HG02938 (cell line): ENCODE data around the gene MYL5.
"Not testable (repeated sequence)": the region's sequence is repeated elsewhere in the genome, so short reads cannot be mapped to it uniquely, and the experiment has no call there.

Experiments
- ATAC-seq: cut with Tn5 transposase; IDR thresholded peaks from one replicate; pipeline ENCODE4 v1.9.1; 2021; ENCODE audit warnings: mild to moderate bottlenecking, moderate library complexity; ENCODE audit not compliant: unreplicated experiment

Gene MYL5

DNA sequence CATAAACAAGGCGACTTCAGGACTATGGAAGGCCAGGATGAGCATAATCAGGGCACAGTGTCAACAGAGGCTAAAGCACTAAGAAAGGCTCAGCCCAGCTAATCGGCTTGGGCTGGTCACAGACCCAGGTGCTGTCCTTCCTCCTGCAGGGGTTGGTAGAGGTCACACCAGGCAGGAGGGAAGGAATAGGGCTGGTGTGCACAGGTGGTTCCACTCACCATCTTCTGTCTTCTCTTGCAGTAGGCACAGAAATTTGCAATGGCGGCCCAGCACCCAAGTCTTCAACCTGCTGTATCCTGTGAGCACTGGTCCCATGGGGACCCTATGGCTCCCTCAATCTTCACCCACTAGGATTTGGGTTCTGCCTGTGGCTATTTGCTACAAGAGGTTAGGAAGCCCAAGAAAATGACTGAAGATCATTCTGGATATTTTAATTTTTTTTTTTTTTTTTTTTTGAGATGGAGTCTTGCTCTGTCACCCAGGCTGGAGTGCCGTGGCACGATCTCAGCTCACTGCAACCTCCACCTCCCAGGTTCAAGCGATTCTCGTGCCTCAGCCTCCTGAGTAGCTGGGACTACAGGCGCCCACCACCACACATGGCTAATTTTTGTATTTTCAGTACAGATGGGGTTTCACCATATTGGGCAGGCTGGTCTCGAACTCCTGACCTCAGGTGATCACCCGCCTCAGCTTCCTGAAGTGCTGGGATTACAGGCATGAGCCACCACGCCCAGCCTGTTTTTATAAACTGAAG is 4.4 kb upstream of the MYL5 start:
- ATAC-seq = not testable (repeated sequence)

DNA sequence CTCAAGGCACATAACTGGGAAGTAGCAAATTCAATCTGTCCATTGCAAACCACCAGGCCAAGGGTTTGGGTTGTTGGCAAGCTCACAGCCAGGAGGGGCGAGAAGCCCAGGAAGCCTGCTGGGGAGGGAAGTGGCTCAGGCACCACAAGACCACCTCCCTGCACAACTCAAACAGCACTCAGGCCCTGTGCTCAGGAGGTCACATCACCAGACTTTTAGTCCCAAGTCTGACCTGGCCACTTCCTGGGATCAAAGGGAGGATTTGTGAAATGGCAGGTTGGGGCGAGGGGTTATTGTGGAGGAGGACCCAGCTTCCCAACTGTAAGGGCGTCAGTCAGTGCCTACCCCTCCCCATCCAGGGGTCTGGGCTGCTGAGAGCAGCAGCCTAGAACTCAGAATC is 2.6 kb upstream of the MYL5 start:
- no peak for ATAC-seq

DNA sequence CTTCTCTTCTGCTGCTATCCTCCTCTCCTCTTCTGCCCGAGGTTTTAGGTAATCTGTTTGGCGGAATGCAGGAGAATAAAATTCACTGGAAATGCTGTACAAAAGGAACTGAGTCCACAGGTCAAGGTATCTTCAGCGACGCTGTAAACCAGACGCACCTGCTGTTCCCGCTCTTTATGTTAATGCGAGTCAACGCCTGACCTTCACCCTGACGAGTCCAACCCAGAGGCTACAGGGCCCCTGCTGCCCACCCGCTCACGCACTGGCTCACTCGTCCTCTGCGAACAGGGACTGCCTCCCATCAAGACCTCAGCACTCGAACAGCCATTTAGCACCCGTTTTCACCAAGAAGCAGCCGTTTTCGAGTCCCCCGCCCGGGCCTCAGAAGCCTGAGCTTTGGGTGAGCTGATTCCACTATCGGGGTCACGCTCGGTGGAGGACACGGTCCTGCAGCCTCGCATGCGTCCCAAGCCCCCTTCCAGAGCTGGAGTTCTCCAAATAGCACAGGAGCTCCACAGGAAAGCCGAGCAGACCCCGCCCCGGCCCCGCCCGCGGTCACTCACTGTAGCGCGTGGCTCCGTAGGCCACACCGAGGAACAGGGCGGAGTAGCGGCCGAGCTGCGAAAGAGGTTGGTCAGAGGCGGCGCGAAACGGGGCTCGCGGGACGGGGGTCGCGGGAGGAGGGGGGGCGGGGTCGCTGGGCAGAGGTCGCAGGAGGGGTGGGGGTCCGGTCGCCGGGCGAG is 822 bp upstream of the MYL5 start:
- ATAC-seq = no peak

DNA sequence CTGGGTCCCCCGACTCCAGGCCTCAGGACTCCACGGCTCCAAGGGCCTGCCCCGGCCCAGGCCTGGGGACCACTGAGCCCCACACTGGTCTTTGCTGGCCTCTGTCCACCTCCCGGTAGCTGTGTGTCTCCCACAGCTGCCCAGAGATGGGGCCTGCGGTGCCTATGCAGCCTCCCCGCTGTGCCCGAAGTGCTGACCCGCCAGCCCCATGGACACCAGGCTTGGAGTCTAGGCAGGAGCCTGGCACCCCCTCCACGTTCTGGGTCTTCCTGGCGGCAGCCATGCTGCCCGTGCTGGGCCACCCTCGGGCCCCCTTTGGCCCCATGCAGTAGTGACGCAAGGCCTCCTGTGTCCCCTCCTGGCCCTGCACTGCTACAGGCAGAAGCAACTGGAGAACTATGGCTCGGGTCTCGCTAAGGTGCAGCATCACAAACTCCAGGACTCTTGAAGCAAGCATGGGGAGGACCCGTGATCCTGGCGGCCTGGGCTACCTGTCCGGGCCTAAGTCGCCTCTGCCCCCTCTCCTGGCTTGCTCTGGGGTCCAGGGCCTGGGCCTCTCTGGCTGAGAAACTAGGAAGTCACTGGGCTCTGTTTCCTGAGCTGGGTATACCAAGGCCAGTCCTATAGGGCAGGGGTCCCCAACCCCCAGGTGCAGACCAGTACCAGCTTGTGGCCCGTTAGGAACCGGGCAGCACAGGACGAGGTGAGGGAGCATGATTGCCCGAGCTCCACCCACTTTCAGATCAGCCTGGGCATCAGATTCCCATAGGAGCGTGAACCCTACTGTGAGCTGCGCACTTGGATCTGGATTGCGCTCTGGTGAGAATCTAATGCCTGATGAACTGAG is 917 bp downstream of the MYL5 start:
- ATAC-seq = peak; percentile 0

DNA sequence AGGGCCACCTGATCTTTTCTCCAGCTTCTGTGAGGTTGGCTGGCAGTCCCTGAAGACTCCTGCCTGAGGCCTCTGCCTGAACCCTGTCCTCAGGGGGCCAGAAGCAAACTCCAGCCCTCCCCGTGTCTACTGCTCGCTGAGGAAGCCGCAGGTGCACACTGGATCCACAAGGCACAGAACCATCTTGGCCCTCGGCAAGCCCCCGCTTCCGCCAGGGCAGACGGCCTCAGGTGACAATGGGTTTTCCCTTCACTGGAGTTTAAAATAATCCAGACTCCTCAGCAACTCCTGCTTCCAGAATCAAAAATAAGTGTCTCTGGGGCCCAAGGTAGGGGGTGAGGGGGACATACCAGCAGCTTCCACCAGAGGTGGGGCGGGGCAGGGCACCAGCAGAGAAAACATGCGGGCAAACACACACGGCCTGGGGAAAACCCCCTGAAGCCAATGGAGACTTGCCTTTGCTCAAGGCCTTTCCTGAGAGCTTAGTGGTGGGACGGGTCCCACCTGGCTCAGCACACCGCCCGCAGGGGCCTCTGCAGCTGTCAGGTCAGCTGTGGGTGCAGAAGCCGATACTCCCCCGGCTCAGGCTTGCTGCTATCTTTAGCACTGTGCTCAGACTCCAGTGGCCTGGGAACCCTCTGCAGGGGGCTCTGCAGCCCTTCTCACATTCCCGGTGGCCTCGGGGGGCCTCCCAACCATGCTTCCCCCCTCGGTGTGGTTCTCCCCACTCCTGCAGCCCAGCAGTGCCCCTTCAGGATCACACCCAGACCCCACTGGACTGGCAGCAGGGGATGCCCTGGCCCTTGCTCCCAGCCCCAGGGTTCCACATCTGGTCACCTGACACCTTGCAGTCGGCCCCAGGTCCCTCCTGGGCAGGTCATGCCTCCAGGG is 1.9 kb downstream of the MYL5 start:
- peak; percentile 26 for ATAC-seq

DNA sequence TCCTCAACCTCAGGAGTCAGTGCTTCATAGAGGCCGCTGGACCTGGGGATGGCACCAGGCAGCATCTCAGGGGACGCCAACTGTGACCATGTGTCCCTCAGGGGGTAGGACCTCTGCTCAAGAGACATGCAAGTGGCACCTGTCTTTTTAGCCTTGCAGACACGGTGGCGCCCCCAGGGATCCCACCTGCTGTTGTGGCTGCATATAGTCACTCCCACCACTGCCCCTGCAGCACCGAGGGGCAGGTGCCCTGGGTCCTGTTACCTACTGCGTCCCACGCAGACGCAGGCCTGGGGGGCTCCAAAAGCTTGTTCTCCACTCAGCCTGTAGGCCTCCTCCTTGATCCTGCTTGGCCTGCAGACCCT is 2.5 kb downstream of the MYL5 start:
- no peak for ATAC-seq

DNA sequence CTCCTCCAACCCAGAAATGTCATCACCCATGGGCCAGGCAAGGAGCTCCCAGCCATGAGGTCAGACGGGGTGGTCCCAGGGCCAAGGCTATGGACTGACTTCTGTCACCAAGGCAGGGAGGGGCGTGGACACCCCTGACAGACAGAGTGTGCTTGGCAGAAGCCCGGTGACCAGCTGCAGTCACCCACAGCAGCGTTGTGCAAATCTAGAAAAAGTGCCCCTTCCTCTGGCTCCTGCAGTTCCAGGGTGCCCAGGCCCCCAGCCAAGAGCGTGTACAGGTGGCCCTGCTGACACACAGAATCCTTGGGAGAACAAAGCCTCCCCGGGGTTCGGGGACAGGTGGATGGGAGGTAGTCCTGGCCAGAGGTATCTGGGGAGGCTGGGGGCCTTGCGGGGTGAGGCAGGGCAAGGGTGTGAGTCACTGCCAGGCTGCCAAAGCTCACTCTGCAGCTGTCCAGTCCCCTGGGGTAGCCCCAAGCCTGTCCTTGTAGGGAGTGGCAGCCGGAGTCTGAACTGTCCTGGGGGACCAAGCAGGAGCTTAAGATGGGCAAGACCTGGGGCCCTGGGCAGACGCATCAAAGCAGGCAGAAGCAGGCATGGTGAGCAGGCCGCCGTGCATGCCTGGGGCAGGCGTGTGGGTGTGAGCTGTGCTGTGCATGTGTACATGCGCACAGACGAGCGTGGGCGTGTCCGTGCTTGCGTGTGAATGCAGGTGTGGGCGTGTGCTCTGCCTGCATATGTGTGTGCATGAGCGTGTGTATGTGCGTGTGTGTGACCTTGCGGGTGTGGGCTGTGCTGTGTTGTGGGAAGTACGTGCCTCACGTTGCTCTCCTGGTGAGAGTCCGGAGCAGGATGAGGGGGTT is 3.3 kb downstream of the MYL5 start:
- ATAC-seq = no peak

DNA sequence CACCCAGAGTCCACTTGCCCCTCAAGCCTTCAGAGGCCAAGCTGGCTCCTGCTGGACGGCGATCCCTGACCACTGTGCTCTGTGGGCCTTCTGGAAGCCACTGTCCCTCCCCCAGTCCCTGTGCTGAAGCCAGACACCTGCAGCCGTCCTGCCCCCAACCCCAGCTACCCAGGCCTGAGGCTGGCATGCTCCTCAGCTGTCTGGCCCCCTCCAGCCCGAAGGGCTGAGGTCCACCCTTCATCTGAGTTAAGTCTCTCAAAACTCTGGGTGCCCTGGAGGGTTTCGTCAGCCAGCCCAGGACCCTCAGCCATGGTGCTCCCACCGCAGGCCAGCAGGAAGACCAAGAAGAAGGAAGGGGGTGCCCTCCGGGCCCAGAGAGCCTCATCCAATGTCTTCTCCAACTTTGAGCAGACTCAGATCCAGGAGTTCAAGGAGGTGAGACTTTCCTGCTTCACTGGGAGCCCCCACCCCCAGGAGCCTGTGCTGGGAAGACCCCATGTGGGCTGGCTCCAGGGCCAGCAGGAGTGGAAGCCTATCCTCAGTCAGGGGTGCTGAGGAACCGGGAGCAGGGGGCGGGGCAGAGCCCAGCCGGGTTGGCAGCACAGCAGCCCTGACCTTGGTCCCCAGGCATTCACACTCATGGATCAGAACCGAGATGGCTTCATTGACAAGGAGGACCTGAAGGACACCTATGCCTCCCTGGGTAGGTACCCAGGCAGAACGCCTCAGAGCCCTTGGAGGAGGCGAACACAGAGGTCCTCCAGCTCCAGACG is 4.2 kb downstream of the MYL5 start:
- no peak for ATAC-seq

DNA sequence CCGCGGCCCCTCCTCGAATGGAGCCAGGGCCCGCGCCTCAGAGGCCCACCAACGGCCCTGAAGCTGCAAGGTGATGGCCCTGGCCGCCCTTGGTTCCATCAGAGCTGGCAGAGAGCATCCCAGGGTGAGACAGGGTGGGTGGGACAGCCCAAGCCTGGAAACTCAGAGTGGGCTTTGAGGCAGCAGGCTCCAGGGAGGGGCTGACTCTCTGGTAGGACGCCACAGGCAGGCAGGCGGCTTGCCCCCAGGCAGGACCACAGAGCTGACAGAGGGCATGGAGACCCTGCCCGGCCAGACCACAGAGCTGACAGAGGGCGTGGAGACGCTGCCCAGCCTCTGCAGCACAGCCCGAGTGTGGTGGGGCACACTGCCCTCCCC is 4.8 kb downstream of the MYL5 start:
- ATAC-seq = no peak

DNA sequence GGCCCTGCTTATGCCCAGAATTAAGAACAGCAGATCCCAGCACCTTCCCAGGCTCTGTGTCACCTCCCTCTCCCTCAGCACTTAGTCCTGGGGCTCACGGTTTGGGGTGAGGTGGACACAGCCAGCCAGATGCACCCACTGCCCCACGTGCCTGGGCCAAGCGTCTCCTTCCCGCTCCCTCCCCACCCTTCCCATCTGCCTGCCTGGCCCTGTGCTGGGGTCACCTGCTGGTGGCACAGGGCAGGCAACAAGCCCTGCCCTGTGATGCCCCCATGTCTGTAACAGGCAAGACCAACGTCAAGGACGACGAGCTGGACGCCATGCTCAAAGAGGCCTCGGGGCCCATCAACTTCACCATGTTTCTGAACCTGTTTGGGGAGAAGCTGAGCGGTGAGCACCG is 5.3 kb downstream of the MYL5 start:
- no peak for ATAC-seq

DNA sequence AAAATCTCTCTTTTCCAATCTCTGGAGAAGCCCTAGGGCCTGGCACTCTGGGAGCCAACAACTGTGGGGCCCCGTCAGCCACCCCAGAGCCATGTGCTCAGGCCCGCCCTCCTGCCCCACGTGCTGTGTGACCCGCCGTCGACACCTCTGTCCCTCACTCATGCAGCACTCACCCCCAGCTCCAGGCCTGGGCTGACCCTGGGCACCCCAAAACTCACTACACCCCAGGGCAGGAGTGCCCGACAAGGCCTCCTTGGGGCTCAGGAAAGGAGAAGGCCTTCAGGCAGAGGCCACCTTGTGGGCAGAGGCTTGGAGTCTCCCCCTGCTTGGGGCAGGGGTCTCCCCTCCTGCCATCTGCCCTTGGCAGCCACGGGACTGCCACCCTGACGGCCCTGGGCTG is 5.7 kb downstream of the MYL5 start:
- no peak for ATAC-seq

DNA sequence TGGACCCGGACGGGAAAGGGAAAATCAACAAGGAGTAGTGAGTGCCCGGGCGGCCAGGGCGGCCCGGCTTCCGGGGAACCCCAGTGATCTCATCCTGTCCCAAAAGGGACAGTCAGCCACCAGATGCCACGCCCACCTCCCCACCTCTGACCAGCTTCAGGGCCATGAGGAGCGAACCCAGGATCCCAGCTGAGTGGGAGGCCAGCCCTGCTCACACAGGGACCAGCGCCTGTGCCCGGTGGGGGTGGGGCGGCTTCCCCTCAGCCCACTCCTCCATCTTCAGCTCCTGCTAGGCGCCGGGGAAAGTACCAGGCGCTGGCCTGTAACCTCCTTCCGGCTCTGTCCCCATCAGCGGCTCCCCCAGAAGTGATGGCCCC is 6.2 kb downstream of the MYL5 start:
- peak; percentile 16 for ATAC-seq

DNA sequence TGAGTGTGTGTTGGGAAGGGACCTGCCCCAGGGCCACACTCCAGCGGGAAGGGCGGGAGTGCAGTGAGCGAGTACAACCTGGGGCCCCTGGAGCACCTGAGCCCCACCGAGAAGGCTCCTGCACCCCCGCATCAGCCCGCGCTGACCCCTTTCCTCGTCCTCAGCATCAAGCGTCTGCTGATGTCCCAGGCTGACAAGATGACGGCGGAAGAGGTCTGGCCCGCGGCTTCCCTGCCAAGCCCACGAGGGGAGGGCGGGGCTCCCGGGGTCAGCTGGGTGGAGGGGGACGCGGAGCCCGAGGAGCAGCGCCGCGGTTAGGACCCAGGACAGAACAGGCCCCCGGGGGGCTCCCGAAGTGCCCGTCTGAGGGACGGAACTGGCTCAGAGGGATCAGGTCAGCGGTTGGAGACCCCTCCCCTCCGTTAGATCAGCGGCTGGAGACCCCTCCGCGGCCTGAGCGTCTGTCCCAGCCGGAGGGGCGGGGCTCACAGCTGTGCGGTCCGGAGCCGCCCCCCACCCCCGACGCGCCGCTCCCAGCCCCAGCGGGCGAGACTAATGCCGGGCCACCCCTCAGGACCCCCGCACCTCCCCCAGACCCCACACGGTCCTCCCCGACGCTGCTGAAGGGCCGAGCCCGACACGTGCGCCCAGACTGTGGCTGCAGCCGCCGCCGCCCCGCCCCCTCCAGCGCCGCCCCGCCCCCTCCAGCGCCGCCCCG is 6.7 kb downstream of the MYL5 start:
- peak; percentile 41 for ATAC-seq

DNA sequence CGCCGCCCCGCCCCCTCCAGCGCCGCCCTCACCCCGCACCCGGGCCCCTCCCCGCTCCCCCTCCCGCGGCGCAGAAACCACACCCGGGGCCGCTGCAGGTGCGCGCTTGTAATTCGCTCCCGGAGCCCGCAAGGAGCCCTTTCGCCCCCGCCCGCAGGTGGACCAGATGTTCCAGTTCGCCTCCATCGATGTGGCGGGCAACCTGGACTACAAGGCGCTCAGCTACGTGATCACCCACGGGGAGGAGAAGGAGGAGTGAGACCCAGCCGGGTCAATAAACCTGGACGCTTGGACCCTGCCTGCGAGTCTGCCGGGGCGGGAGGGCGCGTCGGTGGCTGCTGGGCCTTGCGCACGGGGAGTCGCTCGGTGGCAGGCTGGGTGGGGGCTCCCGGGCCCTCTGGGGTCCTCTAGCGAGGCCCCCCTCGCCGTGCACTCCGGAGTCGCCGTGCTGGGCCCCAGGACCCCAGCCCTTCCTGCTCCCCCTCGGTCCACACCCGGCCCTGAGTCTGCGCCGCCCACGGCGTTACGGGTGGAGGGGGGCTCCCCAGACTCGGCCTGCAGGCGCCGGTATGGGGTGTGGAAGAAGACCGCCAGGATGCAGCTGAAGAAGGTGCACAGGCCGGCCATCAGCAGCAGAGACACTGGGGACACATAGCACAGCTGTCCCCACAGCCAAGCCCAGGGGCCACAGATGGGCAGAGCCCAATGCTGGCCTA is 7.6 kb downstream of the MYL5 start:
- no peak for ATAC-seq

DNA sequence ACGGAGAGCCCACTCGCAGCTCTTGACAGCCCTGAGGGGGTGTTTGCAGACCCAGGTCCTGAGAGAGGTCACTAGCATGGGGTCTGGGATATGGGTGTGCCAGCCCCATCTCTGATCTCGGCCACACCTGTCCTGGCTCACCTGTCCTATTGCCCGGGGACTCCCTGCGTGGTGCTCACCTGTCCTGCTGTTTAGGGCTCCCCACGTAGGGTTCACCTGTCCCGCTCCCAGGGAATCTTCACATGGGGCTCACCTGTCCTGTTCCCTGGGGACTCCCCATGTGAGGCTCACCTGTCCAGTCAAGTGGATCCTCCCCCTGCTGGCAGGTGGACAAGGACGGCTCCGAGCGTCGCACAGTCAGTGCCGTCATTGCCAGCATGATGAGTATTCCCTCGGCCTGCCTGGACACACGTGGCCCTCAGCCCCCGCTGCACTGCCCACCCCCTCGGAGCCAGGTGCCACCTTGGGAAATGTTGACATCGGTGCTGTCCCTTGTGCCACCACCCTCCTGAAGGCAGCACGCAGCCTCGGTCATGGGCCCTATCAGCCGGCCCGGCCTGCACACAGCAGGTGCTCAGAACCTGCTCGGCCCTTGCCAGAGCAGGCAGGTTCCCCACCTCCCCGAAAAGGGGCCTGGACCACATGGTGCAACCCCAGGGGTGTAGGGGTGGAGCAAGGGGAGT is 8.3 kb downstream of the MYL5 start:
- no peak for ATAC-seq

DNA sequence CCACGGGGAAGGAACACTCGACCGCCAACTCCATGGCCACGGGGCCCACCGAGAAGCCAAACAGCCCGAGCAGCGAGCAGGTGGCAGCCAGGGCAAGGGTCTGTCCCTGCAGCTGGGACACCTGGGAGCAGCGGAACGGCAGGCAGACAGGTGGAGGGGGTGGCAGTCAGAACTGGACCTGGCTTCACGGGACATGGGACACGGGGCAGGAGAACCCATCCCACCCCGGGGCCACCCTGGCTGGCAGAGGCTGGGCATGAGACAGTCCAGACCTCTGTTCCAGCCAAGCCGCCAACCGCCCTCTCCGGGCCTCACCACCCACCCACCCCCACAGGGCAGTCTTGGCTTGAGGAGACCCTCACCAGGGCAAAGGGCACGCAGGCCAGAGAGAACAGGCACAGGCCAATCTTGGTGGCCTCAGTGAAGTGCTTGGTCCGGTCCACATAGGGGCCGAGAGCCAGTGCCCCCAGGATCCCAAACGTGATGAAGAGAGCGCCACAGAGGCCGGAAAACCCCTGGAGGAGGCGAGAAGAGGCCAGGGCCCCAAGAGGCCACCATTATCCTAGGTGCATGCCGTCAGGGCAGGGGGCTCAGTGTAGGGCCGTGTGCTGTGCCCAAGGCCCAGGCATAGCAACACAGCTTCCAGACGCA is 9.0 kb downstream of the MYL5 start:
- ATAC-seq = no peak
